SJCRH30 (cell line): Measurements from ENCODE around the gene PIK3CA. TPM values are rescaled to one million over a fixed set of nuclear protein-coding genes. Genes with fewer than 3 reads are reported as not detected.
"Not testable (repeated sequence)": the region's sequence is repeated elsewhere in the genome, so short reads cannot be mapped to it uniquely, and the experiment has no call there.

Experiments
- DNase-seq, 2 experiments: peaks; one replicate each; pipeline ENCODE4 v3.0.0-alpha.2; 2015 to 2020
- H3K27ac ChIP-seq: fragments of 250-450 bp; sonication (Bioruptor Pico); 2 replicates; pipeline ENCODE4 v1.5.1; 2020; ENCODE audit warnings: mild to moderate bottlenecking, moderate library complexity
- H3K27me3 ChIP-seq: fragments of 250-450 bp; sonication (Bioruptor Pico); 2 replicates; pipeline ENCODE4 v1.5.1; 2020; ENCODE audit warnings: mild to moderate bottlenecking, moderate library complexity
- H3K36me3 ChIP-seq: fragments of 250-450 bp; sonication (Bioruptor Pico); 2 replicates; pipeline ENCODE4 v1.5.1; 2020; ENCODE audit warnings: mild to moderate bottlenecking, moderate library complexity
- H3K4me1 ChIP-seq: fragments of 250-450 bp; sonication (Bioruptor Pico); 2 replicates; pipeline ENCODE4 v1.5.1; 2020; ENCODE audit warnings: mild to moderate bottlenecking, moderate library complexity
- H3K4me3 ChIP-seq: fragments of 250-450 bp; sonication (Bioruptor Pico); 2 replicates; pipeline ENCODE4 v1.5.1; 2020; ENCODE audit warnings: mild to moderate bottlenecking, moderate library complexity
- H3K9me3 ChIP-seq: fragments of 250-450 bp; sonication (Bioruptor Pico); replicated peaks from 2 replicates; pipeline ENCODE4 v1.5.1; 2020; ENCODE audit warnings: mild to moderate bottlenecking, moderate library complexity
- total RNA-seq: library from RNA; depleted of rRNA; stranded (reverse); fragments of >200 nt; shearing (Covaris generic); gene quantifications from 2 replicates; pipeline ENCODE4 v1.2.3, GENCODE V29; 2014; rRNA removed

Gene PIK3CA
- 12.1 and 14.4 TPM in 2 replicates for total RNA-seq

- Histone ChIP-seq H3K4me1 (no peaks in the 10 kb centered on the region), H3K36me3 (no peaks in the 10 kb centered on the region), H3K9me3 (no peaks in the 10 kb centered on the region), H3K4me3 (peak within 1 kb of the TSS; percentile 98), H3K27me3 (no peaks in the 10 kb centered on the region), H3K27ac (peak within 1 kb of the TSS; percentile 77)
- peak; percentile 93 to 96 for DNase-seq
Measured at GRCh38 chr3:179147873-179148615, at the start of gene PIK3CA. Gene PIK3CA (plus strand): TSS chr3:179148357. CDS start chr3:179198826, 50,469 bp downstream.

GRCh38 chr3:179098388-179099077, 49.6 kb upstream of the PIK3CA start:
- H3K9me3 ChIP-seq, result no peaks in the 10 kb centered on the region
- peak in 1 of 2 experiments; percentile 9 for DNase-seq
- no peaks in the 10 kb centered on the region for H3K27me3 ChIP-seq
- peaks cover 7% of the 10 kb centered on the region for H3K4me1 ChIP-seq
- no peak overlapping the region for H3K27ac ChIP-seq
- no peaks in the 10 kb centered on the region for H3K36me3 ChIP-seq
- 0 out of 2 replicates have a peak overlapping the region, but pooled peaks have one; percentile 5 for H3K4me3 ChIP-seq

- no peaks in the 10 kb centered on the region for H3K36me3 ChIP-seq
- DNase-seq, result no peak
- no peaks in the 10 kb centered on the region for H3K27me3 ChIP-seq
- H3K4me1 ChIP-seq, result peaks cover 3% of the 10 kb centered on the region
- no peak overlapping the region for H3K27ac ChIP-seq
- no peak overlapping the region for H3K4me3 ChIP-seq
- no peaks in the 10 kb centered on the region for H3K9me3 ChIP-seq
Measured at GRCh38 chr3:179100652-179101051, 47.5 kb upstream of the PIK3CA start.

- H3K27ac ChIP-seq, result no peak overlapping the region
Measured at GRCh38 chr3:179105881-179106280, 42.3 kb upstream of the PIK3CA start.

GRCh38 chr3:179107617-179108016, 40.5 kb upstream of the PIK3CA start:
- H3K4me1 ChIP-seq, result no peaks in the 10 kb centered on the region
- H3K36me3 ChIP-seq, result no peaks in the 10 kb centered on the region
- no peak overlapping the region for H3K27ac ChIP-seq
- H3K9me3 ChIP-seq, result 0 out of 2 replicates have a peak, but pooled peaks cover 4% of the 10 kb centered on the region
- no peak for DNase-seq
- H3K27me3 ChIP-seq, result no peaks in the 10 kb centered on the region
- H3K4me3 ChIP-seq, result no peak overlapping the region

More at GRCh38 chr3:179105881-179106280, 42.3 kb upstream of the PIK3CA start:
- no peaks in the 10 kb centered on the region for H3K27me3 ChIP-seq
- no peaks in the 10 kb centered on the region for H3K4me1 ChIP-seq
- no peak overlapping the region for H3K4me3 ChIP-seq
- no peaks in the 10 kb centered on the region for H3K9me3 ChIP-seq
- no peaks in the 10 kb centered on the region for H3K36me3 ChIP-seq
- no peak for DNase-seq

GRCh38 chr3:179108086-179108485, 40.1 kb upstream of the PIK3CA start:
- Histone ChIP-seq H3K36me3 (no peaks in the 10 kb centered on the region), H3K27ac (no peak overlapping the region), H3K4me3 (no peak overlapping the region), H3K9me3 (0 out of 2 replicates have a peak, but pooled peaks cover 4% of the 10 kb centered on the region), H3K27me3 (no peaks in the 10 kb centered on the region), H3K4me1 (no peaks in the 10 kb centered on the region)
- no peak for DNase-seq

GRCh38 chr3:179113903-179114302, 34.3 kb upstream of the PIK3CA start:
- H3K36me3 ChIP-seq, result no peaks in the 10 kb centered on the region
- H3K4me3 ChIP-seq, result no peak overlapping the region
- 0 out of 2 replicates have a peak, but pooled peaks cover 4% of the 10 kb centered on the region for H3K9me3 ChIP-seq
- no peaks in the 10 kb centered on the region for H3K27me3 ChIP-seq
- DNase-seq, result no peak
- no peaks in the 10 kb centered on the region for H3K4me1 ChIP-seq
- no peak overlapping the region for H3K27ac ChIP-seq

GRCh38 chr3:179115444-179115843, 32.7 kb upstream of the PIK3CA start:
- not testable (repeated sequence) for H3K4me3 ChIP-seq, H3K4me1 ChIP-seq, H3K9me3 ChIP-seq, H3K27ac ChIP-seq, H3K36me3 ChIP-seq, H3K27me3 ChIP-seq, DNase-seq

- no peaks in the 10 kb centered on the region for H3K36me3 ChIP-seq
- H3K27ac ChIP-seq, result no peak overlapping the region
- no peaks in the 10 kb centered on the region for H3K27me3 ChIP-seq
- H3K9me3 ChIP-seq, result 0 out of 2 replicates have a peak, but pooled peaks cover 3% of the 10 kb centered on the region
- no peaks in the 10 kb centered on the region for H3K4me1 ChIP-seq
- no peak overlapping the region for H3K4me3 ChIP-seq
- DNase-seq, result no peak
Measured at GRCh38 chr3:179116816-179117215, 31.3 kb upstream of the PIK3CA start.

GRCh38 chr3:179132191-179132890, 15.8 kb upstream of the PIK3CA start:
- H3K27ac ChIP-seq, DNase-seq: not testable (repeated sequence)

GRCh38 chr3:179133575-179133974, 14.6 kb upstream of the PIK3CA start:
- Histone ChIP-seq H3K9me3 (no peaks in the 10 kb centered on the region), H3K27ac (no peak overlapping the region), H3K4me1 (no peaks in the 10 kb centered on the region), H3K27me3 (no peaks in the 10 kb centered on the region), H3K36me3 (no peaks in the 10 kb centered on the region), H3K4me3 (no peak overlapping the region)
- no peak for DNase-seq

More at GRCh38 chr3:179132191-179132890, 15.8 kb upstream of the PIK3CA start:
- H3K36me3 ChIP-seq, H3K27me3 ChIP-seq, H3K9me3 ChIP-seq, H3K4me3 ChIP-seq, H3K4me1 ChIP-seq: not testable (repeated sequence)

- no peak for DNase-seq
- H3K27ac ChIP-seq, result no peak overlapping the region
Measured at GRCh38 chr3:179136195-179136594, 12.0 kb upstream of the PIK3CA start.

GRCh38 chr3:179141890-179142289, 6.3 kb upstream of the PIK3CA start:
- H3K27ac ChIP-seq, result no peak overlapping the region
- H3K4me3 ChIP-seq, result no peak overlapping the region
- no peaks in the 10 kb centered on the region for H3K4me1 ChIP-seq
- H3K9me3 ChIP-seq, result no peaks in the 10 kb centered on the region
- no peak for DNase-seq
- H3K36me3 ChIP-seq, result no peaks in the 10 kb centered on the region
- no peaks in the 10 kb centered on the region for H3K27me3 ChIP-seq

More at GRCh38 chr3:179136195-179136594, 12.0 kb upstream of the PIK3CA start:
- Histone ChIP-seq H3K9me3 (no peaks in the 10 kb centered on the region), H3K4me1 (no peaks in the 10 kb centered on the region), H3K27me3 (no peaks in the 10 kb centered on the region), H3K36me3 (no peaks in the 10 kb centered on the region), H3K4me3 (no peak overlapping the region)

GRCh38 chr3:179146911-179147513, 1.1 kb upstream of the PIK3CA start:
- DNase-seq, result peak; percentile 15 to 74
- peak overlapping the region; percentile 77; the same call in 1 of the 2 replicates for H3K27ac ChIP-seq
- no peaks in the 10 kb centered on the region for H3K36me3 ChIP-seq

More at GRCh38 chr3:179146911-179147513, 1.1 kb upstream of the PIK3CA start:
- no peaks in the 10 kb centered on the region for H3K27me3 ChIP-seq
- H3K4me3 ChIP-seq, result peak overlapping the region; percentile 98
- no peaks in the 10 kb centered on the region for H3K9me3 ChIP-seq
- H3K4me1 ChIP-seq, result no peaks in the 10 kb centered on the region
